ENCODE results near the gene OPCML.

OPCML gene

DNA sequence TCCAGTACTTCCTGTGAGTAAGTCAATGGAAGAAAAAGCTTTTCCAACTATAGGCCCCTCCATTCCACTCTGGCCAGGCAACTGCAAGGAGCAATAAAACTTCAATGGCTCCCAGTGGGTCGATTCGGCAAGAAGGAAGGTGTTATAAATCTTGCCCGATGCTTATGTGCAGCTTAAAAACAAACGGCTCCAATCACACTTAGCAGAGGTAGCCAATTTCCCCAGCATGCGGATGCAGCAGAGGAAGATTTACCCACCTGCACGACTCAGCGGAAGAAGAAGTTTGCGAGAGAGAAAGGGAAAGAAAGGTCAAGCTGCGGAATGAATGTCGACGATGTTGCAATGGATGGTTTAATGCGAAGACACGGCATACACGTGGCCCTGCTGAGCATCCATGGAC lies 141.5 kb downstream of the OPCML start:
- Histone ChIP-seq H3K36me3 (ENCODE audit: insufficient read depth, low read length) (no peaks in the 10 kb centered on the region), H3K9me3 (ENCODE audit: control insufficient read depth, insufficient read depth, low read length) (no peaks in the 10 kb centered on the region), H3K4me1 (ENCODE audit: insufficient read depth, low read length) (peaks cover 4% of the 10 kb centered on the region; the same call in 1 of the 2 replicates), H3K9ac (ENCODE audit: low read depth, low read length) (no peak overlapping the region)

GRCh38 chr11:133388975-133389568 lies 143.2 kb downstream of the OPCML start:
- no peak overlapping the region for H3K9ac ChIP-seq (ENCODE audit: low read depth, low read length)
- H3K4me1 ChIP-seq (ENCODE audit: insufficient read depth, low read length), result peaks cover 6% of the 10 kb centered on the region; the same call in 1 of the 2 replicates
- H3K36me3 ChIP-seq (ENCODE audit: insufficient read depth, low read length), result no peaks in the 10 kb centered on the region
- no peaks in the 10 kb centered on the region for H3K9me3 ChIP-seq (ENCODE audit: control insufficient read depth, insufficient read depth, low read length)

GRCh38 chr11:133388260-133388659 lies 144.0 kb downstream of the OPCML start:
- Histone ChIP-seq H3K9me3 (ENCODE audit: control insufficient read depth, insufficient read depth, low read length) (no peaks in the 10 kb centered on the region), H3K4me1 (ENCODE audit: insufficient read depth, low read length) (peaks cover 6% of the 10 kb centered on the region; the same call in 1 of the 2 replicates)

GRCh38 chr11:133386852-133387251 lies 145.4 kb downstream of the OPCML start:
- H3K9ac ChIP-seq (ENCODE audit: low read depth, low read length), result no peak overlapping the region
- H3K9me3 ChIP-seq (ENCODE audit: control insufficient read depth, insufficient read depth, low read length), result no peaks in the 10 kb centered on the region
- peaks cover 6% of the 10 kb centered on the region; the same call in 1 of the 2 replicates for H3K4me1 ChIP-seq (ENCODE audit: insufficient read depth, low read length)
- H3K36me3 ChIP-seq (ENCODE audit: insufficient read depth, low read length), result no peaks in the 10 kb centered on the region

More at GRCh38 chr11:133388260-133388659, 144.0 kb downstream of the OPCML start:
- Histone ChIP-seq H3K9ac (ENCODE audit: low read depth, low read length) (no peak overlapping the region), H3K36me3 (ENCODE audit: insufficient read depth, low read length) (no peaks in the 10 kb centered on the region)

DNA sequence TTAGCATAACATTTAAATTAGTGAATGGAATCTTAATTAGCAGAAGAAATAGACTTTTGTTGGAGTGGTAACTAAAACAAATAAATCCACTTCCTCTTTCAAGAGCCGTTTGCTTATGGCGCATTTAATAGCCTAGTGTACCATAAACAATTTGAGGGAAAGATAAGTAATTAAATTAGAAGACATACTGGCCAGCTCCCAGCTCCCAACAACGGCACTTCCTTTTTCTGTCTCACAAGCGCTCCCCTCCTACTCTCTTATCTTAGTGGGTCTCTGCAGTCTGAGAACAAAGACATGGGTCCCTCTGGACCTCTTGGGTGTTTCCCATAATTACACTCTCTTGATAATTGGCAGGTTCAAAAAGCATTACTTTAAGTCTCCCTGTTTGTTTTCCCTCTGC lies 146.0 kb downstream of the OPCML start:
- H3K36me3 ChIP-seq (ENCODE audit: insufficient read depth, low read length), result no peaks in the 10 kb centered on the region
- no peak overlapping the region for H3K9ac ChIP-seq (ENCODE audit: low read depth, low read length)
- peaks cover 6% of the 10 kb centered on the region; the same call in 1 of the 2 replicates for H3K4me1 ChIP-seq (ENCODE audit: insufficient read depth, low read length)
- no peaks in the 10 kb centered on the region for H3K9me3 ChIP-seq (ENCODE audit: control insufficient read depth, insufficient read depth, low read length)

DNA sequence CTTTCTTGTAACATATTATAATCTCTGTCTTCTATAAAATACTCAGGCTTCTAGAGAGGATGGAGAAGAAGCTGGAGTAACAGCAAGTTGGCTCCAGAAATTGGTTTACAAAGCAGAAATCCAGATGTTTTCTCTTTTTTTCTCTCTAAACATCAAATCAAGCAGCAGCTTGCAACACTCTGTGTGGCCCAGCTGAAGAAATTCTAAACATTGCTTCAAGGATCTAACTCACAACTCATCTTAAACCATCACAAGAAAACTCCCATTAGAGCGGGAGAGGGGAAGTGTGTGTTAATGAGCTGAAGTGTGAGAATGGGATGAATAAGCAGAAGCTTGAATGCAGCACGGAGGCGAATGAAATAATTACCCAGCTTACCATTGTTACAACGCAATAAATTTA lies 146.5 kb downstream of the OPCML start:
- Histone ChIP-seq H3K9me3 (ENCODE audit: control insufficient read depth, insufficient read depth, low read length) (no peaks in the 10 kb centered on the region), H3K36me3 (ENCODE audit: insufficient read depth, low read length) (no peaks in the 10 kb centered on the region), H3K9ac (ENCODE audit: low read depth, low read length) (no peak overlapping the region), H3K4me1 (ENCODE audit: insufficient read depth, low read length) (peaks cover 6% of the 10 kb centered on the region; the same call in 1 of the 2 replicates)

DNA sequence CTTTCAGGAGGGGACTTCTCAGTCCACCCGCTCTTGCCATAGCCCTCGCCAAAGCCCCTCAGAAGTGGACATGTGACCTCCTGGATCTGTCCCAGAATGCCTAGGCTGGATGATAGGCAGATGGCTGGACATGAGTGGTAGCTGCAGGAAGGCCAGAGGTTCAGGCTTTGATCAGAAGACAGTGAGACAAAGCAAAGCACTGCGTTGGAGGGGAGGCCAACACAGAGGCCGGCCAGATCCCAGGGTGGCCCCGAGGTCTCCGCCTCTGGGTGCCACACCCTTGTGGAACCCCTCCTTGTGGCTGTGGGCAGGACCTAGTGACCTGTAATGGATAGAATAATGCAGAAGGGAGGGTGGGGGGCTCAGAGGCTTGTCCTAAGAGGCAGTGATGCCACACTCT lies 147.6 kb downstream of the OPCML start:
- H3K4me1 ChIP-seq (ENCODE audit: insufficient read depth, low read length), result peaks cover 6% of the 10 kb centered on the region; the same call in 1 of the 2 replicates
- H3K36me3 ChIP-seq (ENCODE audit: insufficient read depth, low read length), result no peaks in the 10 kb centered on the region
- H3K9ac ChIP-seq (ENCODE audit: low read depth, low read length), result no peak overlapping the region
- no peaks in the 10 kb centered on the region for H3K9me3 ChIP-seq (ENCODE audit: control insufficient read depth, insufficient read depth, low read length)

- Histone ChIP-seq H3K4me1 (ENCODE audit: insufficient read depth, low read length) (peaks cover 6% of the 10 kb centered on the region; the same call in 1 of the 2 replicates), H3K9me3 (ENCODE audit: control insufficient read depth, insufficient read depth, low read length) (no peaks in the 10 kb centered on the region), H3K36me3 (ENCODE audit: insufficient read depth, low read length) (no peaks in the 10 kb centered on the region)
Measured at GRCh38 chr11:133383689-133384088, 148.6 kb downstream of the OPCML start.

GRCh38 chr11:133383201-133383600 lies 149.1 kb downstream of the OPCML start:
- Histone ChIP-seq H3K4me1 (ENCODE audit: insufficient read depth, low read length) (peaks cover 6% of the 10 kb centered on the region; the same call in 1 of the 2 replicates), H3K36me3 (ENCODE audit: insufficient read depth, low read length) (no peaks in the 10 kb centered on the region), H3K9me3 (ENCODE audit: control insufficient read depth, insufficient read depth, low read length) (no peaks in the 10 kb centered on the region), H3K9ac (ENCODE audit: low read depth, low read length) (no peak overlapping the region)

More at GRCh38 chr11:133383689-133384088, 148.6 kb downstream of the OPCML start:
- no peak overlapping the region for H3K9ac ChIP-seq (ENCODE audit: low read depth, low read length)

GRCh38 chr11:133382131-133382812 lies 150.0 kb downstream of the OPCML start:
- H3K4me1 ChIP-seq (ENCODE audit: insufficient read depth, low read length), result peaks cover 6% of the 10 kb centered on the region; the same call in 1 of the 2 replicates
- H3K9ac ChIP-seq (ENCODE audit: low read depth, low read length), result no peak overlapping the region
- no peaks in the 10 kb centered on the region for H3K36me3 ChIP-seq (ENCODE audit: insufficient read depth, low read length)
- H3K9me3 ChIP-seq (ENCODE audit: control insufficient read depth, insufficient read depth, low read length), result no peaks in the 10 kb centered on the region

GRCh38 chr11:133381761-133382130 lies 150.6 kb downstream of the OPCML start:
- Histone ChIP-seq H3K36me3 (ENCODE audit: insufficient read depth, low read length) (no peaks in the 10 kb centered on the region), H3K9ac (ENCODE audit: low read depth, low read length) (no peak overlapping the region), H3K9me3 (ENCODE audit: control insufficient read depth, insufficient read depth, low read length) (no peaks in the 10 kb centered on the region), H3K4me1 (ENCODE audit: insufficient read depth, low read length) (peaks cover 6% of the 10 kb centered on the region; the same call in 1 of the 2 replicates)

DNA sequence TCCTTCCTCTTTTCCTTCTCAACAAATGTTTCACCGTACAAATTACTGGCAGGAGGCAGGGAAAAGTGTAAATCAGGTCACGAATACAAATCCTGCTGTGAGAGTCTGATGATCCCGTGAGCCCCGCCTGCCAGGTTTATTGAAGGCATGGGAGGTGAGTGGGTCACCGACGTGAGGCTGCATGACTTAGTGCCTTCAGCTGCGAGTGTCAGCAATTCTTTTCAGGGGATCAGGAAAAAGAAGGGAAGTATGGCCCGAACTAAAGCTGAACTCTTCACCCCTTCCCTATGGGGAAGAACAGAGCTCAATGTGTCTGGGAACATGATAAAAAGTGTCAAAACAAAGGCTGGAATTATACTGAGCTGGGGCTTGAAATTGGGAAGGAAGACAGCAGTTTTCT lies 166.2 kb downstream of the OPCML start:
- no peaks in the 10 kb centered on the region for H3K9me3 ChIP-seq (ENCODE audit: control insufficient read depth, insufficient read depth, low read length)
- no peak overlapping the region for H3K9ac ChIP-seq (ENCODE audit: low read depth, low read length)
- H3K36me3 ChIP-seq (ENCODE audit: insufficient read depth, low read length), result no peaks in the 10 kb centered on the region
- no peaks in the 10 kb centered on the region for H3K4me1 ChIP-seq (ENCODE audit: insufficient read depth, low read length)

- Histone ChIP-seq H3K36me3 (ENCODE audit: insufficient read depth, low read length) (no peaks in the 10 kb centered on the region), H3K9me3 (ENCODE audit: control insufficient read depth, insufficient read depth, low read length) (no peaks in the 10 kb centered on the region), H3K9ac (ENCODE audit: low read depth, low read length) (no peak overlapping the region), H3K4me1 (ENCODE audit: insufficient read depth, low read length) (no peaks in the 10 kb centered on the region)
Measured at GRCh38 chr11:133362916-133363315, 169.4 kb downstream of the OPCML start.

- Histone ChIP-seq H3K9me3 (ENCODE audit: control insufficient read depth, insufficient read depth, low read length) (no peaks in the 10 kb centered on the region), H3K36me3 (ENCODE audit: insufficient read depth, low read length) (no peaks in the 10 kb centered on the region), H3K9ac (ENCODE audit: low read depth, low read length) (no peak overlapping the region), H3K4me1 (ENCODE audit: insufficient read depth, low read length) (no peaks in the 10 kb centered on the region)
Measured at GRCh38 chr11:133362156-133362555, 170.1 kb downstream of the OPCML start.

DNA sequence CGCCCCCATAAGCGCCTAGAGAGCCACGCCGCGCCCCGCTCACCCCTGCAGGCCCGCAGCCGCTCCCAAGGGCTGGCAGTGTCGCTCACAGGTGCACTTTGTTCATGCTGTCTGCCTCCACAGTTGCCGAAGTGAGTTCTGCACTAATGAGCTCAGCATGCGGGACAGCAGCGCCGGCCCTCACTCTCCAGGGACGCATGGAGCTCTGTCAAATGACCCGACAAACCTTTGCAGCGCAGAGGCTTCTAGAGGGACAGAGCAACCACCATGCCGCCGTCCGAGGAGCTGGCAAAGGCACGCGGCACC lies 170.7 kb downstream of the OPCML start:
- Histone ChIP-seq H3K4me1 (ENCODE audit: insufficient read depth, low read length) (no peaks in the 10 kb centered on the region), H3K9ac (ENCODE audit: low read depth, low read length) (no peak overlapping the region), H3K9me3 (ENCODE audit: control insufficient read depth, insufficient read depth, low read length) (no peaks in the 10 kb centered on the region), H3K36me3 (ENCODE audit: insufficient read depth, low read length) (no peaks in the 10 kb centered on the region)
